CD4-positive, alpha-beta T cell treated with Interleukin-1 beta for 1 hour (primary cell): Measurements from ENCODE around the gene B3GAT1.

ENCODE experiments used
- DNase-seq, 2 donors: peaks; one replicate each; pipeline ENCODE4 v3.0.0-alpha.2; 2020 to 2022

The B3GAT1 gene

DNA sequence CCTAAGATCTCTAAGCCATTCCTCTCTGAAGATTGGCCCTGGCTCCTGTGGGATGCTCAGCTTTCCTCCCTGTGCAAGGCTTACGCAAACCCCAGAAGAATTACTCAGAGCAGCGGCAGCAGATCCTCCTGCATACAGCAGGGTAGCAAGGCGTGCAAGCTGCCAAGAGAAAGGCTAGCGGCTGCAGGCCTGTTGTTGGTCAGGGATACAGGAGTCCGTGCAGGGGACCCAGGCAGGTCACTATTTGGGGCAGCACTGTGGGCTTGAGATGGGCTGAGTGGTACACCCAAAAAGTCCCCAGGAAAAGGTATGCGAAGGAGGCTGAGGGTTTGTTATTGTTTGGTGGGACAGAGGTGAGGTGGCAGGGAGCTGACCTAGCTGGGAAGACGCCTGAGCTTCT, 78.7 kb downstream of the B3GAT1 start:
- no peak for DNase-seq

- DNase-seq = no peak
Measured at GRCh38 chr11:134332782-134333181, 79.3 kb downstream of the B3GAT1 start.

GRCh38 chr11:134332189-134332631, 79.8 kb downstream of the B3GAT1 start:
- peak in 1 of 2 donors; percentile 16 for DNase-seq

DNA sequence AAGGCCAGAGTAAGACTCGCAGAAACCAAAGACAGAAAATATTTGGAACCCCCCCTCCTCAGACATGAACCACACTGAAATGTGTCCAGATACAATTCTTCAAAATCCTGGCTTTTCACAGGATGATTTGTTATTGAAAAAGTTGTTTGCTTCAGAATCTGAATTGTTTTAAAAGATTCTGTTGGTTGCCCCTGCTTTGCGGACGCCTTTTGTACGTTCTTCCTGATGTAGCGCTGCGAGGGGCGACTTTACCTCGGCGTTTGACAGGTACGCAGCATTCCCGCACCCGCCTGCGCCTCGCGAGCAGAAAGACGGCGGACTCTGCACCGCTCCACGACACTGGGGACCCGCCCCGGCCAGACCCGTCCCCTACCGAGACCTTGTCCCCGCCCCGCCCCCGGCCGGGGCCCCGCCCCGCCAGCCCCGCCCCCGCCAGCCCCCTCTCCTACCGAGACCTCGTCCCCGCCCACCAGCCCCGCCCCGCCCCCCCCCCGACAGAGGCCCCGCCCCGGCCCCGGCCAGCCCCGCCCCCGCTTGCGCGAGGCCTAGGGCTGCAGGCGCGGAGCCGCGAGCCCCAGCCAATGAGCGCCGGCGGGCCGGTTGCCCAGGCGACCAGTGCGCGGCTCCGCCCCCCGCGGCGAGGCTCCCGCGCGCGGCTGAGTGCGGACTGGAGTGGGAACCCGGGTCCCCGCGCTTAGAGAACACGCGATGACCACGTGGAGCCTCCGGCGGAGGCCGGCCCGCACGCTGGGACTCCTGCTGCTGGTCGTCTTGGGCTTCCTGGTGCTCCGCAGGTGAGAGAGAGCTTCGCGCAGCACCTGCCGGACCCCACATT, 80.5 kb downstream of the B3GAT1 start, which contains the start of gene GLB1L2:
GLB1L2 (plus strand) TSS at position 635 of the 835 bp plus-strand sequence; CDS start at position 709, 74 bp downstream.
- peak; percentile 87 to 88 for DNase-seq

- no peak for DNase-seq
Measured at GRCh38 chr11:134330611-134331353, 81.3 kb downstream of the B3GAT1 start.
